NT2/D1 (cell line): Measurements from ENCODE around the gene HS6ST3.

Experiments used
- SUZ12 ChIP-seq: IDR thresholded peaks from 2 replicates; pipeline ENCODE4 v1.6.1; 2011; ENCODE audit not compliant: insufficient read length, insufficient read depth; ENCODE audit errors: extremely low read depth
- ZNF274 ChIP-seq: IDR thresholded peaks from 2 replicates; pipeline ENCODE4 v1.6.1; 2011; ENCODE audit warnings: mild to moderate bottlenecking, low read depth, low read length

GRCh38 chr13:96794669-96795068 is 704.8 kb downstream of the HS6ST3 start:
- TF ChIP-seq SUZ12 (no peak), ZNF274 (no peak)
